8988T (cell line): Measurements from ENCODE around the gene PRDX5.
A peak's percentile ranks its signal among the peaks of the same experiment; 100 is the strongest.

Experiments used
- DNase-seq: peaks from one replicate; pipeline ENCODE4 v3.0.0; 2011

The PRDX5 gene

DNA sequence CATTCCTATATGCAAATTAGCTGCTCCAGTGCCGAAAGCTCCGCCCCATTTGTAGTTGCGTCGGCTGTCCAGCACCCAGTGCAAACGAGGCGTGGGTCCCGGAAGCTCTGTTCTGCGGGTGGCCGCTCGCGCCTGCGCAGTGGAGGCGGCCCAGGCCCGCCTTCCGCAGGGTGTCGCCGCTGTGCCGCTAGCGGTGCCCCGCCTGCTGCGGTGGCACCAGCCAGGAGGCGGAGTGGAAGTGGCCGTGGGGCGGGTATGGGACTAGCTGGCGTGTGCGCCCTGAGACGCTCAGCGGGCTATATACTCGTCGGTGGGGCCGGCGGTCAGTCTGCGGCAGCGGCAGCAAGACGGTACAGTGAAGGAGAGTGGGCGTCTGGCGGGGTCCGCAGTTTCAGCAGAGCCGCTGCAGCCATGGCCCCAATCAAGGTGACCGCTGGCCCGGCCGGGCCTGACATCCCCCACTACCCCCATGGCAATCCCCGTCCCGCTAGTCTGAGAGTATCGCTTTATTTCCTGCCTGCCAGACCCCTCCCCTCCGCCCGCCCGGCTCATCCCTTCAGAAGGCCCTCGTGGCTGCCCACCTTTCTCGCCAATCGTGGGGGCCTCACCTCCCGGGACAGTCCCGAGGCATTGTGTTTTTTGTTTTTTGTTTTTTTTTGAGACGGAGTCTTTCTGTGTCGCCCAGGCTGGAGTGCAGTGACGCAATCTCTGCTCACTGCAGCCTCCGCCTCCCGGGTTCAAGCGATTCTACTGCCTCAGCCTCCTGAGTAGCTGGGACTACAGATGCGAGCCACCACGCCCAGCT lies at the start of gene PRDX5:
Gene PRDX5 (plus strand): TSS at position 161 of the 805 bp plus-strand sequence. CDS start 95 bp downstream, at position 256.
- peak; percentile 95 for DNase-seq

- DNase-seq: no peak
Observed at GRCh38 chr11:64268893-64269539, 48.9 kb upstream of the PRDX5 start.

GRCh38 chr11:64269540-64270220 lies 48.2 kb upstream of the PRDX5 start:
- DNase-seq: peak; percentile 68

DNA sequence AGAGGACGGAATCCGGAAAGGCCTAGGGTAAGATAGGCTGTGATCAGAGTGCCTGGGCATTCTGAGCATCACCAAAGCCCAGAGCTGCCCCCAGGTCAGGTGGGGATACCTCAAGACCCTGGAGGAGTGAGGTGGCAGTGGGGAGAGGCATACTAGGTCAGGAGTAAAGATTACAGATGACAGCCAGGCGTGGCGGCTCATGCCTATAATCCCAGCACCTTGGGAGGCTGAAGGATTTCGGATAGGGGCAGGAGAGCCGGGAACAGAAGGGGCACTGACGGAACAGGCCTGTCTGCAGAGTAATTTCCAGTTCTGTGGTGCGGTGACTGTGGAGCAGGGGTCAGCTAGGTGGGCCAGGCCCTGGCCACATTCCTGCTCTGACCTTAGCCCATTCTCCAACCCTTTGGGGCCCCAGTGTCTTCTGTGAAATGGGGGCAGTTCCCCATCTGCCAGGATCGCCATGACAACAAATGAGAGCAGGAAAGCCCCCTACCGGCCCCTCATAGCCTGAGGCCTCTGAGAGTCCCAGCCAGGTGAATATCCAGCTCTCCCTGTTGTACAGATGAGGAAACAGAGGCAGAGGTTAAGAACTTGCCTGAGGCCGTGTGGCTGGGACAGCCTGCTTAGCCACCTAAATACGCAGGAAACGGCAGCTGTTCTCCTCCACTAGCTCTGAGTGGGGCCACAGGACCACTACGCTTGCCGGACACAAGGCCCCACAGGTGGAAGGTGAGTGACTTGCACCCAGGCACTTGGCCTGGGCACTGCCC lies 42.7 kb upstream of the PRDX5 start:
- DNase-seq: no peak

DNA sequence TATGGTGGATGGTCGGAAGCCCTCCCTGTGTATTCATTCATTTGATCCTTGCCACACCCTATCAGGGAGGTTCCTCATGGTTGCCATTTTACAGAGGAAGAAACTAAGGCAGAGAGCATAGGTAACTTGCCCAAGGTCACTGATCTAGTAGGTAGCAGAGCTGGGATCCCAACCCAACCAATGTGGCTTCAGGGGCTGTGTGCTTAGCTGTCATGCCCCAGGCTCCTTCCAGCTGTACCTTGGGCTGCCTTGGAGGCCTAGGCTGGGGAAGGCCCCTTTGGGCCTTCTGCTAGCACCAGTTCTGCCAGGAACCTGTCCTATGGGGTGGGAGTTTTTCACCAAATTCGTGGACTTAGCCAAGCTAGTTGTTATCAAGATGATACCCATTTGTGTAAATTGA lies 42.1 kb upstream of the PRDX5 start:
- DNase-seq: no peak

DNA sequence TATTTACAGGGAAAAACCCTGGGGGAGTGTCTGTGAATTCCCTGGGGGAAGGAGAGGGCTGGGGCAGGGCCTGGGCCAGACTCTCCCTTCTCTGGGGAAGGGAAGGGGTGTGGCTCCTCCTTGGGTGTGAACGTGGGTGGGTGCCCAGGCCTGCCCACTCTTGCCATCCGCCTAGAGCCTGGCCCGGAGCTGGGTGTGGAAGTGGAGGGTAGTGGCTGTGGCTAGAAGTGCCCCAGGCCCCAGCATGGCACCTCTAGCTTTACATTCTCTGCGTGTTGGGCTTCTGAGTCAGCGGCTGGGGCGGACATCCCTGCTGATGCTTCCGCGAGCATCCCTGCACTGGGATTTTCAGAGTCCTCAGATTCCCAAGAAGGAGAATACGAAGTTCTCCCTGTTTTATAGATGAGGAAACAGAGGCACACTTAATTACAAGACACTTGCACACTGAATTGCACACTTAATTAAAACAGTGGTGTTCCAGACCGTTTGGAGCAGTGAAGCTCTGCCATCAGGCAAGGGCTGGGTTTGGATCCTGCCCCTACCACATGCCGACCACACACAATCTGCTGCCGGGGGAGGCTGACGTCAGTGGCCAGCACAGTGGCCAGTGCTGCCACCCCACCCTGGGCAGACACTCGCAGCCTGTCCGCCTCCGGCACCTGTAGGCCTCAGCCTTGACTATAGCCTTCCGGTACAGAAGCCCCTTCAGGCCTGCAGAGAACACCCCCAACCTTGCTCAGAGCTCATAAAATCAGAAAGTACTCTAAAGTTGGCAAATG lies 41.1 kb upstream of the PRDX5 start:
- peak; percentile 92 for DNase-seq

GRCh38 chr11:64278576-64279190 lies 39.2 kb upstream of the PRDX5 start:
- DNase-seq: no peak

DNA sequence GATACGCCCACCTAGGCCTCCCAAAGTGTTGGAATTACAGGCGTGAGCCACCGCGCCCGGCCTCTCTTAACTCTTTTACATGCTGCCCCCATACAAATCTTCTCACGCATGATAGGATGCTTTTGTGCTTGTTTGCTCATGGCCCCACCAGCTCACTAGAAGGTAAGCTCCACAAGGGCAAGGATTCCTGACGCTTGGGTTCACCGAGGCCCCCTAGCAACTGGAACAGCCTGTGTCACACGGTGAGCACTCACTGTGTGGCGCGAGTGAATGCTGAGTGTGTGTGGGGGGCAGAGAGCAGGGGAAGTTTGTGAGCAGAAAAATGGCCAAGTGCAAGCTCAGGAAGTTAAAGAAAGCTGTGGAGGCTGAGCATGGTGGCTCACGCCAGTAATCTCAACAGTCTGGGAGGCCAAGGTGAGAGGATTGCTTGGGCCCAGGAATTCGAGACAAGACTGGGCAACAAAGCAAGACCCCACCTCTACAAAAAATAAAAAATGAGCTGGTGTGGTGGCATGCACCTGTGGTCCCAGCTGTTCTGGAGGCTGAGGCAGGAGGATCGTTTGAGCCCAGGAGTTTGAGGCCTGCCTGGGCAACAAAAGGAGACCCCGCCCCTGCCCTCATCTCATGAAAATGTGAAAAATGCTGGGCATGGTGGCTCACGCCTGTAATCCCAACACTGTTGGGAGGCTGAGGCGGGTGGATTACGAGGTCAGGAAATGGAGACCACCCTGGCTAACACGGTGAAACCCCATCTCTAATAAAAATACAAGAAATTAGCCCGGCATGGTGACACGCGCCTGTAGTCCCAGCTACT lies 35.8 kb upstream of the PRDX5 start:
- DNase-seq: no peak

DNA sequence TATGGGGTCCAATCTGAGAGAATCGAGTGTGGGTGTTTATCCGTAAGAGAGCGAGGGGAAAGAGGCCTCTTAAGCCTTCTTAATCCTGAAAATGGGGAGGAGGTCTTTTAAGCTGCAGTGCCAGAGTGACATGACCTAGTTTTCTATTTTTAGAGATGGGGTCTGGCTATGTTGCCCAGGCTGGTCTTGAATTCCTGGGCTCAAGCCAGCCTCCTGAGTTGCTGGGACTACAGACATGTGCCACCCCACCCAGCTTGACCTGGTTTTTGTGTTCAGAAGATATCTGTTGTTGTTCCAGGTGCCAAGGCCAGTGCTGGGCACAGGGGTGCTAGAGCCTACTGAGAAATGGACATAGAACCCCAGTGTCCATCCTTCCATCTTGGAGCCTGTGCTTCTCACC lies 34.8 kb upstream of the PRDX5 start:
- no peak for DNase-seq

DNA sequence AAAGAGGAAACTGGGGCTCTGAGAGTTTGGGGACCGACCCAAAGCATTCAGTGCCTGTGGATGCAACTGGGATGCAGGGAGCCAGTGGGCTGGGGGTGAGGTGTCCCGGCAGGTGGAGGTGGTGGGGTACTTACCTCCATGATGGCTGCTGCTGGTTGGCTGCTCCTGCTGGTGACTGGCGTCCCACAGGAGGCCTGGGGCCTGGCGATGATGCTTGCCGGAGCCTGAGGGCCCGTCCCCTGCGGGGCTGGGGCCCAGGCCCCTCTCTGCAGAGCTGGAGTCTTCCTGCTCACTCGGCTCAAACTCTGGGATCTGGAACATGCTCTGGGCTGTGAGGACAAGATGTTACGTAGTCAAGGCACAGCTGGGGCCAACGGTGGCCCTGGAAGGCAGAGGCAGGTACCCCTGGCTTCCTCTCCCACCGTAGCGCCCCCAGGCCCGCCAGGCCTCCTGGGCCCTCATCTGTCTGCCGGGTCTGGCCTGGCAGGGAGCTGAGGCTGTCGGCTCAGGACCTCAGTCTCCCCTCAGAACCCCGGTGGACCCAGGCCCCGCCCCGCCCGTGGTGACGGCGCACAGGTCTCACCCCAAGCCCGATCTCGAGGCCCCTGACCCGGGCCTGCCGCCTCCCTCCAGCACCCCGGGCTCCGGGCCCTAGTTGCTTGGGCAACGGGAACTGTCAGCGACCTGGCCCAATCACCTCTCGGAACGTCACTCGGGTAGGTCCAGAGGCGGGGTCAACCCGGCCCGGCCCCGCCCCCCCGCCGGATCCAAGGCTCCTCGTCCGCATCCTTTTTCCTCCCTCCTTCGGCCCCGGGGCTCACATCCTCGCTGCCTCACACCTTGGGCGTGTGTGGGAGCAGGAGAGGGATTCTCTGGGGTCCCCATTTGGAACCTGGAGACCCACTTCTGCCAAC lies 33.6 kb upstream of the PRDX5 start, which contains the start of gene BAD:
Gene BAD (minus strand): TSS at position 618 of the 914 bp plus-strand sequence. CDS start 297 bp downstream, at position 321.
- DNase-seq: peak; percentile 99

DNA sequence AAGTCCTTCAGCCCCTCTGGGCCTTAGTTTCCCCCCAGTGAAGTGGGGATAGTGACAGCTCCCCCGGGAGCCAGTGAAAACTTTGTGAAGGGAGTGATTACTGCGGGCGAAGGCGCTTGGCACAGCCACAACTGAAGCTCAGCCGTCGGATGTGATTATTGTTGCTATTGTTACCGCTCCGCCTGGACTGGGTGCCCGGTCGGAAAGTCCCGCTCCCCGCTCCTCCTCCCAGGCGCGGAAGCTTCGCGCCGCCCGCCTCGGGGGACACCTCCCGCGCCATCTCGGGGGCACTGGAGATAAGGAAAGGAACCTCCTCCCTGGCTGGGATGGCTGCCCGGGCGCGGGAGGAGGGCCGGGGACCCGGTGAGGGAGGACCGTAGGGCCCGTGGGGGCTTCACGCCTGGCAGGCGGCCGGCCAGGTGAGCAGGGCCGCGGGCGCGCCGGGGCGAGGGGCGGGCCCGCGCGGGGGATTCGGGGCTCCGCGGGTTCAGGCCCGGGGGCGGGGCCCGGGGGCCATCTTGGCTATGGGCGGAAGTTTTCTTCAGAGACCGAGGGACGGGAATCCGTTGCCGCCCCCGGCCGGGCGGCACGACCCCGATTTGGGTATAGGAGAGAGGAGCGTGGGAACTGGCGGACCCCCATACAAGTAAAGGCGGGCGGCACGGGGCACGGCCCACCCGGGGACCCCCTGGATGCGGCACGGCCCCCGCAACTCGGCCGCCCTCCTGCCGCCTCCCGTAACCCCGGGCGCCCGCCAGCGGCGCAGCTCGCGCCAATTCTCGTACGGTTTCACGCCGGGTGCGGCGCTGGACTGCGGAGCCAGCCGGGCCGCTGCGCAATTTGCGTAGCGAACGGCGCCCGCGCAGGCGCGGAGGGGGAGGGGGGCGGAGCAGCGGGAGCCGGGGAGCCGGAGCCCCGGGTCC lies 32.7 kb upstream of the PRDX5 start, which contains the start of gene GPR137:
Gene GPR137 (plus strand): TSS at position 887 of the 923 bp plus-strand sequence. CDS start 677 bp downstream, outside the sequence.
- DNase-seq: peak; percentile 93

DNA sequence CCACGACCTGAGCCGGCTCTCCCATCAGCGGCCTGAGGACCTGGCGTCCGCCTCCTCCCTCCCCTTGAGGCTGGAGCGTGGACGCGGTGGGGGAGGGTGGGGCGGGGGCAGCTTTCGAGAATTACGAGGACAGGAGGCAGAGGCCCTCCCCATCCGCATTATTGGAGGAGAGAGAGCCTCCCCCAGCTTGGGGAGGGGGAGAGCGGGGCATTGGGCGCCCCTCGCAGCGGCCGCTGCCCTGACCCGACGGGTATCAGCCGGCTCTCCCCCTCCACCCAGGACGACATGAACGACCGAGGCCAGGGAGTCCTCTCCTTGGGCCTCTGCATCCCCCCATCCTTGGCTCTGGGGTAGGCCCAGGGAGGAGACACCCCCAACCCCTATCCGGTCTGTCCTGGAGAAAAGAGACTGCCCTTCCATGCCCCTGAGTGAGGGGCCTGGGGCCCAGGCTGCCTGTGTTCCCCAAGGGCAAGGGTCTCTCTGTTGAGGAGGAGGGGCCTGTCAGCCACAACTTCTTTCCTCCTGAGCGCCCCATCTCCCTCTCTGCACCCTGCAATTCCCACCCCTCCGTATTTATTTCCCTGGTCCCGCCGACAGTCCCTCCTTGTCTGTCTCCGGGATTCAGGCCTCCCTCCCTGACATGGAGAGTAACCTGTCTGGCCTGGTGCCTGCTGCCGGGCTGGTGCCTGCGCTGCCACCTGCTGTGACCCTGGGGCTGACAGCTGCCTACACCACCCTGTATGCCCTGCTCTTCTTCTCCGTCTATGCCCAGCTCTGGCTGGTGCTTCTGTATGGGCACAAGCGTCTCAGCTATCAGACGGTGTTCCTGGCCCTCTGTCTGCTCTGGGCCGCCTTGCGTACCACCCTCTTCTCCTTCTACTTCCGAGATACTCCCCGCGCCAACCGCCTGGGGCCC lies 31.8 kb upstream of the PRDX5 start:
- DNase-seq: peak; percentile 79

GRCh38 chr11:64286801-64287159 lies 31.1 kb upstream of the PRDX5 start:
- no peak for DNase-seq

GRCh38 chr11:64287676-64288352 lies 30.1 kb upstream of the PRDX5 start:
- DNase-seq: no peak

- DNase-seq: no peak
Observed at GRCh38 chr11:64288353-64288750, 29.6 kb upstream of the PRDX5 start.

- no peak for DNase-seq
Observed at GRCh38 chr11:64289002-64289564, 28.8 kb upstream of the PRDX5 start.
